Ishikawa (cell line): ENCODE measurements around the gene ABCA1.

Experiments used
- CEBPB ChIP-seq: IDR thresholded peaks from 2 replicates; pipeline ENCODE4 v1.6.1; 2012
- CREB1 ChIP-seq: IDR thresholded peaks from 2 replicates; pipeline ENCODE4 v1.6.1; 2012; ENCODE audit warnings: low read depth
- EGR1 ChIP-seq: IDR thresholded peaks from 2 replicates; pipeline ENCODE4 v1.6.1; 2012
- EP300 ChIP-seq: IDR thresholded peaks from 2 replicates; pipeline ENCODE4 v1.6.1; 2012; ENCODE audit warnings: borderline replicate concordance
- FOXM1 ChIP-seq: IDR thresholded peaks from 2 replicates; pipeline ENCODE4 v1.6.1; 2012; ENCODE audit warnings: low read depth, borderline replicate concordance
- MAX ChIP-seq: IDR thresholded peaks from 2 replicates; pipeline ENCODE4 v1.6.1; 2012
- NFIC ChIP-seq: IDR thresholded peaks from 2 replicates; pipeline ENCODE4 v1.6.1; 2012
- RAD21 ChIP-seq: IDR thresholded peaks from 2 replicates; pipeline ENCODE4 v1.6.1; 2012; ENCODE audit warnings: low read depth
- REST ChIP-seq: IDR thresholded peaks from 2 replicates; pipeline ENCODE4 v1.6.1; 2012; ENCODE audit warnings: low read depth, mild to moderate bottlenecking
- TAF1 ChIP-seq: IDR thresholded peaks from 2 replicates; pipeline ENCODE4 v1.6.1; 2012; ENCODE audit warnings: low read depth, mild to moderate bottlenecking
- TCF12 ChIP-seq: IDR thresholded peaks from 2 replicates; pipeline ENCODE4 v1.6.1; 2012; ENCODE audit warnings: low read depth
- TEAD4 ChIP-seq: IDR thresholded peaks from 2 replicates; pipeline ENCODE4 v1.6.1; 2012
- USF1 ChIP-seq: IDR thresholded peaks from 2 replicates; pipeline ENCODE4 v1.6.1; 2012
- YY1 ChIP-seq: IDR thresholded peaks from 2 replicates; pipeline ENCODE4 v1.6.1; 2012; ENCODE audit warnings: low read depth
- ZBTB7A ChIP-seq: IDR thresholded peaks from 2 replicates; pipeline ENCODE4 v1.6.1; 2012; ENCODE audit warnings: low read depth

ABCA1 gene

GRCh38 chr9:104912606-104913005 is 15.3 kb downstream of the ABCA1 start:
- no peak for TF ChIP-seq TCF12
- no peak for TF ChIP-seq TAF1
- TF ChIP-seq YY1, result no peak
- no peak for TF ChIP-seq NFIC
- no peak for TF ChIP-seq FOXM1
- TF ChIP-seq MAX, result no peak
- TF ChIP-seq REST, result no peak
- no peak for TF ChIP-seq CREB1
- TF ChIP-seq ZBTB7A, result no peak

- TF ChIP-seq EP300 (no peak), MAX (no peak), YY1 (no peak), FOXM1 (no peak), ZBTB7A (no peak), EGR1 (no peak), REST (no peak), USF1 (no peak), CREB1 (no peak), TAF1 (no peak), TEAD4 (no peak), RAD21 (no peak), NFIC (no peak)
Measured at GRCh38 chr9:104911032-104911607, 16.8 kb downstream of the ABCA1 start.

- TF ChIP-seq ZBTB7A (no peak), MAX (no peak), CEBPB (no peak), REST (no peak), CREB1 (no peak), NFIC (no peak), TAF1 (no peak), TCF12 (no peak), USF1 (no peak), TEAD4 (no peak), EGR1 (no peak), FOXM1 (no peak), RAD21 (no peak)
Measured at GRCh38 chr9:104907278-104907951, 20.5 kb downstream of the ABCA1 start.

- TF ChIP-seq TAF1 (no peak), REST (no peak), CREB1 (no peak), YY1 (no peak), ZBTB7A (no peak), TEAD4 (no peak), NFIC (no peak), RAD21 (no peak), TCF12 (no peak), EP300 (no peak), CEBPB (no peak), FOXM1 (no peak), USF1 (no peak), EGR1 (no peak), MAX (no peak)
Measured at GRCh38 chr9:104906441-104907277, 21.3 kb downstream of the ABCA1 start.
